GM12875 (cell line): Measurements from ENCODE around the gene TRIO.

ENCODE experiments used
- H3K4me3 ChIP-seq: one replicate; pipeline ENCODE4 v1.5.1; 2011; ENCODE audit warnings: low read depth, low read length, control low read depth
- TF ChIP-seq, protein P1 (sequence below): IDR thresholded peaks from 2 replicates; pipeline ENCODE4 v1.5.1; 2011; ENCODE audit warnings: low read depth, mild to moderate bottlenecking, control low read depth, inconsistent platforms, low read length, moderate library complexity, borderline replicate concordance; ENCODE audit not compliant: insufficient read depth

TRIO gene

GRCh38 chr5:14309878-14310531, 166.9 kb downstream of the TRIO start:
- TF ChIP-seq, protein P1, sequence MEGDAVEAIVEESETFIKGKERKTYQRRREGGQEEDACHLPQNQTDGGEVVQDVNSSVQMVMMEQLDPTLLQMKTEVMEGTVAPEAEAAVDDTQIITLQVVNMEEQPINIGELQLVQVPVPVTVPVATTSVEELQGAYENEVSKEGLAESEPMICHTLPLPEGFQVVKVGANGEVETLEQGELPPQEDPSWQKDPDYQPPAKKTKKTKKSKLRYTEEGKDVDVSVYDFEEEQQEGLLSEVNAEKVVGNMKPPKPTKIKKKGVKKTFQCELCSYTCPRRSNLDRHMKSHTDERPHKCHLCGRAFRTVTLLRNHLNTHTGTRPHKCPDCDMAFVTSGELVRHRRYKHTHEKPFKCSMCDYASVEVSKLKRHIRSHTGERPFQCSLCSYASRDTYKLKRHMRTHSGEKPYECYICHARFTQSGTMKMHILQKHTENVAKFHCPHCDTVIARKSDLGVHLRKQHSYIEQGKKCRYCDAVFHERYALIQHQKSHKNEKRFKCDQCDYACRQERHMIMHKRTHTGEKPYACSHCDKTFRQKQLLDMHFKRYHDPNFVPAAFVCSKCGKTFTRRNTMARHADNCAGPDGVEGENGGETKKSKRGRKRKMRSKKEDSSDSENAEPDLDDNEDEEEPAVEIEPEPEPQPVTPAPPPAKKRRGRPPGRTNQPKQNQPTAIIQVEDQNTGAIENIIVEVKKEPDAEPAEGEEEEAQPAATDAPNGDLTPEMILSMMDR = no peak
- no peak overlapping the region for H3K4me3 ChIP-seq

GRCh38 chr5:14310901-14311300, 167.8 kb downstream of the TRIO start:
- TF ChIP-seq, protein P1 = no peak
- no peak overlapping the region for H3K4me3 ChIP-seq

GRCh38 chr5:14313986-14314690, 171.0 kb downstream of the TRIO start:
- TF ChIP-seq, protein P1 = no peak
- H3K4me3 ChIP-seq = no peak overlapping the region

DNA sequence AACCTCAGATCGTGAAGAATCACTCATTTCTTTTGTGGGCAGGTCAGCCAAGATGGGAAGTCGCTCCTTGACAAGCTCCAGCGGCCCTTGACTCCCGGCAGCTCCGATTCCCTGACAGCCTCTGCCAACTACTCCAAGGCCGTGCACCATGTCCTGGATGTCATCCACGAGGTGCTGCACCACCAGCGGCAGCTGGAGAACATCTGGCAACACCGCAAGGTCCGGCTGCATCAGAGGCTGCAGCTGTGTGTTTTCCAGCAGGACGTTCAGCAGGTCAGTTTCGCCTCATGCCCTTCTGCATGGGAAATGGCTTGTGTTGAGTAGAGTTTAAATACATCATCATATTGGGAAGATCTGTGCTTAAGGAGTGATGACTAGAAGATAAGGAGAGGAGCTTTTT, 173.3 kb downstream of the TRIO start:
- H3K4me3 ChIP-seq = no peak overlapping the region
- TF ChIP-seq, protein P1 = no peak

- TF ChIP-seq, protein P1 = no peak
- H3K4me3 ChIP-seq = no peak overlapping the region
Measured at GRCh38 chr5:14319102-14319501, 176.0 kb downstream of the TRIO start.

DNA sequence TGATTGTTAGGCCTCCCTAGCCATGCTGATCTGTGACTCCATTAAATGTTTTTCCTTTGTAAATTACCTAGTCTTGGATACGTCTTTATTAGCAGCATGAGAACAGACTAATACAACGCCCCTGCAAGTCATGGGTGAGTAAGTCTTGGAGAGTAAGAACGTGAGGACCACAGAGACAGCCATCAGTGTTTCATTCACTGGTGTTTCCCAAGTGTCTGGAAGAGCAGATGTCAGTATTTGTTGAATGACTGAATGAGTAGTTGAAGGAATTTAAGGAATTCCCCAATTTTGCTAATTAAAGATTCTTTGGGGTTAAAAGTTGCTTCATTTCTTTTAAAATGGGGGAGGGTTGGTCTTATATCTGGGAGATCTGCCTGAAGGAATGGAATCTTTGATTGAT, 178.8 kb downstream of the TRIO start:
- H3K4me3 ChIP-seq = no peak overlapping the region
- TF ChIP-seq, protein P1 = no peak
